Omental fat pad (tissue), 4 donors: ENCODE data around the gene PRPS1L1. TPM values are rescaled to one million over a fixed set of nuclear protein-coding genes. Genes with fewer than 3 reads are reported as not detected.

Experiments
- ATAC-seq: fragments of 150-250 bp; one replicate; pipeline ENCODE4 v1.9.1; 2016; ENCODE audit warnings: mild to moderate bottlenecking, moderate library complexity; ENCODE audit not compliant: low FRiP score
- DNase-seq: peaks from one replicate; pipeline ENCODE4 v3.0.0-alpha.2; 2019; ENCODE audit warnings: low spot score
- total RNA-seq, 4 donors: library from RNA; depleted of rRNA; stranded (reverse); fragments of >200 nt; gene quantifications; one replicate each; pipeline ENCODE4 v1.1.0, GENCODE V29; 2016
- TF ChIP-seq, protein P1 (sequence below), 3 donors: fragments of 450-650 bp; IDR thresholded peaks; one replicate each; pipeline ENCODE4 v1.5.1; 2016 to 2017; ENCODE audit warnings: antibody characterized with exemption in 3 of 3, mild to moderate bottlenecking in 3 of 3, moderate library complexity in 2 of 3

Gene PRPS1L1
- total RNA-seq, 4 donors from 2014 or later: not detected

DNA sequence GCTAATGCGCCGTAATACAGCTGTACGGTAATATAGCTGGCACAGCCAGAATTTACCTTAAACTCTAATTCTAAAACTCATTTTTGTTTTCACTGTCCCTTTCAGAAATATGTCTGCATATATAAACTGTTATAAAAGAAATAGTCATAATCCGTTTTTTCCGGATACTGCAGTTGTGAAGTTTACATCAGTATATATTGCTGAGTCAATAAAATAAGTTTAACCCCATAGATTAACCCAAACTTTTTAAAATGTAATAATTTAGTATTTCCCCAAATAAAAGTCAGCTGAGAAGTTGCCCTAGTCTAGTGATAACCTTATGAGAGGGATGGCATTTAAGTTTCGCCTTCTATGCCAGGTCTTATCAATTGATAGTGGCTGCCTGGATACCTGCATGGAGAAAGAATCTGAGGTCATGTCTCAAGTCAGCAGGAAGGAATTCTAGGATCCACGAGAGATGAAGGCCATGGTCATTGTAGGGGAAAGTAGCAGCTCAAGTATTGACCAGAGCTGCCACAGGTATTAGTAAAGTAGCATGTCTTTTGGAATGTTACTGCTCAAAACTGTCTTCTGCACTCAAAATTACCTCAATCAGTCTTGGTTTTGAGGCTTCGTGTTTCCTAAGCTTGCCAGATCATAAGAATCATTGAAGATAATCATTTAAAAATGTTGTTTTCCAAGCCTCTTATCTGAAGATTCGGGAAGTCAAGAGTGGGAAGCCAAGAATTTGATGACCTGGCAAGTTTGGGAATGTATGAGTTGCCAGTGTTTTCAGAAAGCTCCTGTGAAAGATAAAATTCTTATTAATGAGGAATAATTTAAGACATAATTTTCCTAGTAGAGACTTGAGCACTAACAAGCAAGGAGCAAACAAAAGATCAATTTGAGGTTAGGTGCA lies 10.8 kb downstream of the PRPS1L1 start:
- TF ChIP-seq, protein P1, sequence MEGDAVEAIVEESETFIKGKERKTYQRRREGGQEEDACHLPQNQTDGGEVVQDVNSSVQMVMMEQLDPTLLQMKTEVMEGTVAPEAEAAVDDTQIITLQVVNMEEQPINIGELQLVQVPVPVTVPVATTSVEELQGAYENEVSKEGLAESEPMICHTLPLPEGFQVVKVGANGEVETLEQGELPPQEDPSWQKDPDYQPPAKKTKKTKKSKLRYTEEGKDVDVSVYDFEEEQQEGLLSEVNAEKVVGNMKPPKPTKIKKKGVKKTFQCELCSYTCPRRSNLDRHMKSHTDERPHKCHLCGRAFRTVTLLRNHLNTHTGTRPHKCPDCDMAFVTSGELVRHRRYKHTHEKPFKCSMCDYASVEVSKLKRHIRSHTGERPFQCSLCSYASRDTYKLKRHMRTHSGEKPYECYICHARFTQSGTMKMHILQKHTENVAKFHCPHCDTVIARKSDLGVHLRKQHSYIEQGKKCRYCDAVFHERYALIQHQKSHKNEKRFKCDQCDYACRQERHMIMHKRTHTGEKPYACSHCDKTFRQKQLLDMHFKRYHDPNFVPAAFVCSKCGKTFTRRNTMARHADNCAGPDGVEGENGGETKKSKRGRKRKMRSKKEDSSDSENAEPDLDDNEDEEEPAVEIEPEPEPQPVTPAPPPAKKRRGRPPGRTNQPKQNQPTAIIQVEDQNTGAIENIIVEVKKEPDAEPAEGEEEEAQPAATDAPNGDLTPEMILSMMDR (IDR thresholded peaks at IDR 0.05): no peak
- DNase-seq: no peak
- no peak for ATAC-seq

DNA sequence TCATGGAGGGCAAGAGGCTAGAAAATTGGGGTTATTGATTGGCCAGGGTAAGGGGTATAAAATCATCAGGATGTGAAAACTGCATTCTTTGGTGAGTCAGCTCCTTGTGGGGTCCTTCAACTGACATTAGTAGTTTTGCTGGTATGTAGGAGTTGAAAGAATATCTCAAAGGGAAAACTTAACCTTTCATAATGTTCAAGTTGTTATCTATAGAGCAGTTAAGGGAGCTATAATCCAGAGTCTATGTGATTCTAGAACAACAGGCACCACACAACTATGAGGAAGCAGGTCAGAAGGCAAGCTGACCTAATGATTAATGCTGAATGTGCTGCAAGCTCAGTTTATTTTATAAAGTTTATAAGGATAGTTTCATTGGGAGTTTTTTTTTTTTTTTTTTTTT lies 13.7 kb downstream of the PRPS1L1 start:
- DNase-seq: no peak
- no peak for ATAC-seq
- TF ChIP-seq, protein P1 (IDR thresholded peaks at IDR 0.05): no peak

DNA sequence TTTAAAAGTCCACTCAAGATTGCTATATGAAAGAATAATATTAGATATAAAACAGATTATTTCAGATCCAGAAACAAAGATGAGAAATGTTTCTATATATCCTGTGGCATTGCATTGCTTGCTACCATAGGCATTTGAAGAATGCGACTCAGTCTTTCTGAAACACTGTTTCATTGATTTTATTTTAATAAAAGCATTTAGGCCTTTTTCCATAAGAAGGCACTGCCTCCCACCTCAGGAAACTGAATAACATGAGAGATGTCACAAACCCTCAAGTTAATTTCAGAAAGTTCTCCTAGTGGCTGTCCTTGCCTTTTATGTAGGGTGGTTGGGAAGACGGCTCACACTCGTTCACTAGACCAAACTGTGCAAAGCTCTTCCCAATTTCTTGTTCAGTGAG lies 23.3 kb downstream of the PRPS1L1 start:
- ATAC-seq (no peak), DNase-seq (no peak)
- TF ChIP-seq, protein P1 (IDR thresholded peaks at IDR 0.05): no peak

DNA sequence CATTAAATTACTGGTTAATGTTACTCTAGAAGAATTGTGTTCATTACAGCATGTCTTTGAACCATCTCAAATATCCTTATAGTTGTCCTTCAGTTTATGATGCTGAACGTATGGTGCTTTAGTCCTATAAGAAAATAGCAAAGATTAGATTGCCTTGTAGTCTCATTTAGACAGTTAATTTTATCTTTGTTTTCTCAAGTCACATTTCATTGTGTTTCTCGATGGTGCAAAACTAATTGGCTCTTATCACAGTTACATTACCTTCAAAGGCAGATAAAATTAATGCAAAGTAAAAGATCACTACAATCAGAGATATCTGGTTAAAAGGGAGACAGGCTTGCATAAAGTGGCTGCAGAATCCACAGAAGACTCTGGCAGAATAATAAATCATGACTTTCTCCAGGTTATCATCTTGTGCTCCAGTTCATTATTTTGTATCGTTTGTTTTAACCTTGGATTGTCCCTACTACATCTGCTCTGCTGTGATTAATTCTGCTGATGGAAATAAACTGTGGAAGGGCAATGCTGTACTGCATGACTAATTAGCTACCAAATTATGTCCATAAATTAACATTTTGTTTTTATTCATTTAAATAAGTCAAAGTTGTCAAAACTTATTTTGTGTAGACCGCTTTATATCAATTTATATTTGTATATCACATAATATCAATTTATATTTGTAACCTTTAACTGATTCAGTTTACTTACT lies 24.2 kb downstream of the PRPS1L1 start:
- ATAC-seq (no peak), DNase-seq (no peak)
- TF ChIP-seq, protein P1 (IDR thresholded peaks at IDR 0.05): no peak

DNA sequence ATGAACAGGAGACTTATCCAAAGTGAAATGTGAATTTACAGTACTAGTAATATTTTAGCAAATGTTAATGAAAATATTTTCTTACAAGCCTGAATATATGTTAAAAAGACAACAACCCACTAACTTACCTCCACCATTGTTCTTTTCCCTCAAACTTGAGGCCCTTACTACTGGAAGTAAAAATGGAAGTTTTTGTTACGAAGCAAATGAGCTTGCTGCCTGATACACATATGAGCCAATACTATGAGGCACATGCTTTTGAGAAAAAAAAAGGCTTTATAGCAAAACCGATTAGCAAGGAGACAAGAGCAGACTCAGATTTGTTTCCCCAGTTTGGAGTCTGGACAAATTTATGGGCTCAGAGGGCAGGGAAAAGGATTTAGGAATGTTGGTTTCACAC lies 29.0 kb downstream of the PRPS1L1 start:
- TF ChIP-seq, protein P1 (IDR thresholded peaks at IDR 0.05): no peak
- no peak for DNase-seq
- no peak for ATAC-seq

DNA sequence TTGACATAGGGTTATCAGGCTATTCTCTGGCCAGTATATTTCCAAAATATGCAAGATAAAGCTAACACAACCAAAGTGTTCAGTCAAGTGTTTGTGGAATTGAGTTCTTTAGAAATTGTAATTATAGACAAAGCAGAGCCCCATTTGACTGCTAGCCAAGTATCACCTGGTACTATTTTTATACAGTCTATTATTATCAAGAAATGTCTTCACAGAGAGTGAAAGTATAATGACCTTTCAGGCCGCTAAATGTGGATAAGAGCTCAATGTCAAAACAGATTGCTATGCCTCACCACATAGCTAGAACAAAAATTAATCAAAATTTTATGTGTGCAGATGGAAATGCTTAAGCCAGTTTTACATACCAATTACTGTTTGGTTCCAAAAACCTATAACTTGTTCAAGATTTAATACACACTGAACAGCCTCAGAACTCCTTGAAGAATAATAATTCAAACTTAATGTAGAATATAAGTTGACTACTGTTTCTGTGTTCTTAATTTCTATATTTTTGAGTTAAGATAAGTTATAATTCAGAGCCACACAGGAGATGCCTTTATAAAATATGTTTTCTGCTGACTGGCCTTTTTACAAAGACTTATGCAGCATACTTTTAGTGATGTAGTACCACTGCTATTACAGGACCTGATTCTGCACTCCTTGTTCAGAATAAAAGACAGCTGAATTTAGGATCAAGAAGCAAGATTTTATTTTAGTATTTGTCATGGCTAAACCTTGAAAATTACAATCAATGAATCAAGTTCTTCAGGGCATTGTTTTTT lies 31.0 kb downstream of the PRPS1L1 start:
- TF ChIP-seq, protein P1 (IDR thresholded peaks at IDR 0.05): no peak
- DNase-seq (no peak), ATAC-seq (no peak)
